NOMO-1 (cell line): ENCODE data around the gene TACR2.
A peak's percentile ranks its signal among the peaks of the same experiment; 100 is the strongest.

Experiments used
- DNase-seq, 2 experiments: peaks; one replicate each; lab custom pipeline; 2025; ENCODE audit not compliant: unreplicated experiment in 2 of 2; lab: John Stamatoyannopoulos, UW

TACR2 gene

DNA sequence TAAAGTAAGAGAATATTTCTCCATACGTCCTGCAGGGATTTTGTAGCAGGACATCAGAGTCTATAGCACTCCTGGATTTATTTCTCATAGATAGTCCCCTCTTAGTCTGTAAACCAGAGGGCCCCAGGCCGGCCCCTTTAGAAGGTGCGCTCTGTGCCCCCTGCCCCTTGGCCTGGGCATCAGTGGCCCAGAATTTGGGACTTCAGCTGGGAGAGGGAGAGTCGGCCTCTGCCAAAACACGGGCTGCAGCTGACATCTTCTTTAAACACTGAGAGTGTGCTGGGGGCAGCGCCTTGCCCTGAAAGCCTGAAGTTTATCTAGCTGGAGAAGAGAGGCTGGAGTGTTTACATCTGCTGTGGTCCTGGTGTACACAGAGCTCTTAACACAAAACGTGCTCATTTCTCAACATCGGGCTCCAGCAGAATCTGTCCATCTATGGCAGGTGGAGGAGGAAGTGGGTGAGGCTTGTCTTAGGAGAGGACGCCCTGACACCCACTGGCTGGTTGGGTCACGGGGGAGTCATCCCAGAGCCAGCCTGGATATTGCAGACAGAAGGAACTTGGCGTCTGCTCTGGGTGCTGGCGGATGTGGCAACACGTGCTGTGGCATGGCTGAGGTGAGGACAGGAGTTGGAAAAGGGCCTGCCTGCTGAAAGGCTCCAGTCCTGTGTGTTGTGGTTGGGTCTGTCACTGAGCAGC, 5.0 kb upstream of the TACR2 start:
- no peak for DNase-seq

DNA sequence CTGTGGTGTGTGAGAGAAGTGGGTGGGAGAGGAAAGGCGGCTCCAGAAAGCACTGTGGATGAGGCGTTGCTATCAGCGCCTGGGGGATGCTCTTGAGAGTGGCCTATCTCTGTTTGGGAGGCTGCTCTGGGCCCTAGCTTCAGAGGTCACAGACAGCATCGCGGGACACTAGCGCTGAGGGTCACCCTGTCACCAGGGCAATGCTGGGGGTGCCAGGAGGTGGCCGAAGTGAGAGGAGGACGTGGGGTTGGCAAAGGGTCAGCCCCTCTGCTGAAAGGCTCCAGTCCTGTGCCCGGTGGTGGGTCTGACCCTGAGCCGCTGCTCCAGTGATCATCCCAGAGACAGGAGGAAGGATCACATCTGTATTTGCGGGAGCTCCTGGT, 3.0 kb upstream of the TACR2 start:
- no peak for DNase-seq

DNA sequence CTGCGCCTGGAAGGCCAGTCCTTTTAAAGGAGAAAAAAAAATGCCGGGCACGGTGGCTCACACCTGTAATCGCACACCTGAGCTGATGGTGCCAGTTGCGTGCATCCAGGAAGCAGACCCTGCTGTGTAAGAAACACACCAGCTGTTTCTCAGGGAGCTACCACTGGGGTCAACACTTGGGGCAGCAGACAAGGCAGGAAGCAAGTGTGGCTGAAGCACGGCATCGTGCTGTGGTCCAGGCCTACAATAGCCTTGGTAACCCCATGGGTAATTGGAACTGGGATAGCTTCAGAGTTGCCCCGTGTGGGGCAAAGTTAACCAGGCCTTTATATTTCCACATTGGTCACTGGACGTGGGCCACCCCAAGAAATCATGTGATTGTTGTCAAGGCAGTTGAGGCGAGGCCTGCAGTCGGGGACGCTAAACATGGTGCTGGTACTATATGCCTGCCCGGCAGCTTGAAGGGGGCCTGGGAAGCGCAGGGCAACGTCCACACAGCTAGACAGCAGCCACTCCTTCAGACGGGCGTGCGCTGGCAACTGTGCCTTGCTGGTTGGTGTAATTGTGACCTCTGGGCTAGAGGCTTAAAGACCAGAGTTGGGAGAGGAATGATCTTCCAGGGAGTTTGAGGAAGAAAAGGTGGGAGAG, 2.5 kb upstream of the TACR2 start:
- no peak for DNase-seq

DNA sequence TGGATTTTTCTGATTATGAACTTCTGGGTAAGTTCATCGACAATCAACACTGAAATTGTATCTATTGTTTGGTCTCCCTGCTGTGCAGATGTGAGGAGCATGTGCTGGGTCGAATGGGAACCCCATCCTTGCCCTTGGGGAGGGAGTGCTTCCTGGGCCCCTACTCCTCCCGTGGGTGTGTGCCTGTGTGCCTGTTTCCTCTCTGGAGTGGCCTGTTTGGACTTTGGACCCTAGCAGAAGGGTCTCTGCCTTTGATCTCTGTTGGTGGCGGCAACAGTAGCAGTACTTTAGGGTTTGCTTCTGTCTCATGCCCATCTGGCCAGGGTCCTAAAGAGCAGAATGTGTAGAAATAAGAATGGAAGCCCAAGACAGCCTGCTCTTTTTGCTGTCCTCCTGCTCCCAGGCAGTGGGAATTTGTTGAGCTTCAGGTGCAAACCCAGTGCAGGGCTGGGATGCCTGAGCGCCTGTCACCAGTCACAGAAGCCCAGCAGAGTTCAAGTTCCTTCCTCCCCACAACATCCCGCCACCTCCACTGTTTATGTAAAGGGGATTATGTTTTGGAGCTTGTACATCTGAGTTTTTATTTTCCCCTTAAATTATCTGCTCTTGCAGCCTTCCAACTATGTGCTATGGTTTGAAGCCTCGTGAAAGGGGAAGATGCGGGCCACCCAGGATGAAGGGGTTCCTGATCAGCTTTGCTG, 1.5 kb upstream of the TACR2 start:
- no peak for DNase-seq

DNA sequence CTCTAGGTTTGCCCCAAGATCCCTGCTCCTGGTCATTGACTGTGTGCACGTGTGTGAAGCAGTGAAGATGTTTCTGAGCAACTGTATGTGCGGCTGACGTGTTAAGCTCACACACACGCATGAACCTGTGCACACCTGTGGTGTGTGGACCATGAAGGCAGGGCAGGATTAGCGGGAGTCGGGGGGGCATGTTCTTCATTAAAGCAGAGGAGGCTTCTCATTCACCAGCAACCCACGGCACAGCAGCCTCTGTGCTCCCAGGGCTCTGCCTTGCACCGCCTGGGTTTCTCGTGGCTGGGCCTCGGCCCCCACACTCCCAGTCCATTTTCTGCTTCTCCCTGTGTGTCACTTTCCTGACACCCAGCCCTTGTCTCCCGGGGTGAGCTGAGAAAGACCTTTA, 824 bp upstream of the TACR2 start:
- no peak for DNase-seq

DNA sequence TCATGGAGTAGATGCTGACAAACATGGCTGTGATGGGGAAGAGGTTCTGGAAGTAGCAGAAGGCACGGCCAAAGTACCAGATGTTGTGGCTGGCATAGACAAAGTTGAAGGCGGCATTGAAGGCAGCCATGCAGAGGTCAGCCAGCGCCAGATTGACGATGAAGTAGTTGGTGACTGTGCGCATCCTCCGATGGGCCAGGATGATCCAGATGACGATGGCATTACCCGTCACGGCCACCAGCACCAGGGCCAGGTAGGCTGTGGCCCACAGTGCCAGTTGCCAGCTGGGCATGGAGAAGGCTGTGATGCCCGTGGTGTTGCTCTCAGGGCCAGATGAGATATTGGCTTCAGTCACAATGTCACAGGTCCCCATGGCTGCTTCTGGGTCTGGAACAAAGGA, 767 bp downstream of the TACR2 start:
- no peak for DNase-seq

DNA sequence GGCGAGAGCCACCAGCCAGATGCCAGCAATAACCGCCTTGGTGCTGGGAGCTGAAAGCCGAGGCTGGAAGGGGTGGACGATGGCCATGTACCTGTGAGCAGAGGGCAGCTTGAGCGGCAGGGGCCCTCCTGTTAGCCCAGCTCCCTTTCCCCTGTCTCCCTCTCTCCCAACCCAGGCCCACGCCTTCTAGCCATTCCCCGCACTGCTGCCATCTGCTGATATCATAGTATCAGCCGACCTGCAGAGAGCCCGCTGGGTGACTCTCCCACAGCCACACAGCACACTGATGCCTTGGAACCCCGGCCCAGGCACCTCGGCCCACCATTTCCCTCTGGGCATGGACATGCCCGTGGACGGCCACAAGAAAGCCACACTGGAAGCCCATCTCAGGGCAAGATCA, 1.7 kb downstream of the TACR2 start:
- DNase-seq: no peak

GRCh38 chr10:69414036-69415018, 2.4 kb downstream of the TACR2 start:
- no peak for DNase-seq

DNA sequence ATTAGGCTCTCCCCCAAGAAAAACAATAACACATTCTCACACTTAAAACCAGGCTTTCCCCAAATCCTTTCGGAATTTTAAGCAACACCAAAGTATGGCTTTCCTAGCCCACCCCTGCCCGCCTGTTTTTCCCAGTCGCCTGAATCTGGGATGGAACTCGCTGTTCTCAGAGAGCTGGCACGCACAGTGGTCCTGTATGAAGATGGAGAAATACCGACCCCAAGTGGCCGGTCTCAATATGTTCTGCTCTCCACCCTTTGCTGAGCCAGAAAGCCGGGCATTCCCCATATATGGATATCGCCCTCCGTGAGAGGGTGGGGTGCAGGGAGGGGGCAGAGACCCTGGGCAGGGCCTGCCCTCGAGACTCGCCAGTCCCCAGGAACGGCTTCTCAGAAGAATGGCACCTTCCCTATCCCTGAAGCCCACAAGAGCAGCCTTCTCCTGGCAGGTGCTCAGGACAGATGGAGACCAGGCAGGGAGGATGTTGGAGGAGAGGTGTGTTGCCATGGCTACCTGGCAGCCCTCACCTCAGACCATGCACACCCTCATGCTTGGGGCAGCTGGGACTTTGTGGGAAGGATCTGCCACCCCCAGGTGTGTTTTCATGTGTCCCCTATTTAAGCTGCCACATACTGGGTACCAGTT, 3.4 kb downstream of the TACR2 start:
- DNase-seq: peak in 1 of 2 experiments; percentile 7

GRCh38 chr10:69412232-69412790, 4.4 kb downstream of the TACR2 start:
- DNase-seq: no peak

GRCh38 chr10:69411476-69411875, 5.2 kb downstream of the TACR2 start:
- no peak for DNase-seq

- no peak for DNase-seq
Observed at GRCh38 chr10:69410487-69410886, 6.2 kb downstream of the TACR2 start.

- DNase-seq: peak in 1 of 2 experiments; percentile 41
Observed at GRCh38 chr10:69409968-69410367, 6.8 kb downstream of the TACR2 start.

DNA sequence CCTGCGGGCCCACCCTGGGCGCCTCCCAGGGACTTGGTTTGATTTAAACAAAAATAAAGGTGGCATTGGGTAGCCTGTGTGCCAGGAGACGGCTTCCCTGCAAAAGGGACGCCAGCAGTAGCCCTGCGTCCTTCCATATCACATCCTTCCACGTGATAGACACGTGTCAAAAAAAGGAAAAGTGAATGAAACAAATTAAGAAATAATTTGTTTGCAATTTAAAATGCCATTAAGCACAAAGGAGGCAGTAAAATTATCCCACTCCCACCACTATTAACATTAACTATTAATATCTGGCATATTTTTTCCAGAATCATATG, 7.6 kb downstream of the TACR2 start:
- DNase-seq: no peak

GRCh38 chr10:69408318-69409175, 8.2 kb downstream of the TACR2 start:
- peak; percentile 85 to 92 for DNase-seq

DNA sequence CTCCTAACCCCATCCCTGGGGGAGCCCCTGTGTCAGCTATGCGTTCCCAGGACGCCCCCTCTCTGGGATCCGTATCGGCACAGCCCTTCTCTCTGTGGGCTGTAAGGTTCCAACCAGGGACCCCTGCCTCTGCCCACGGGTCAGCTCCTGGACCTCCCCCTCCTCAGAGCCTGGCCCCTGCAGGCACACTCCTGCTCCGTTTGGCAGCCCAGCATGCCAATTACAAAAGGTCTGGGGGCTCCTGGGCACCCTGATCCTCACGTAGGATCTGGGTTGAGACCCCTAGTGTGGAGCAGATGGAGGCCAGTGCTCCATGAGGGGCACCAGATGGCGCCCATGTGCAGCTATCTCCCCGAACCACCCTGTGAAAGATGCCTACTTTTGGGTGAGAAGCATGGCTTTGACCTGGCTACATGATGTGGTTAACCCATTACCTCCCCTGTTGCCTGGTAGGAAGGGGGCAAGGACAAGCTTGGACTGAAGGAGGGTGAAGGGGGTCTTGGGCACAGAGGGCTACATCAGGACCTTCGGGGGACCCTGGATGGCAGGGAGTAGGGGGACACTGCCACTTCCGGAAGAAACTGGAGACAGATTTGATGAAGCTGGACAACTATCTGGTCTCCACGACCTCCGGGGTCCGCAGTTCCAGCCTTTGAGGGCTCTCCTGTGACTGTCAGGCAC, 9.0 kb downstream of the TACR2 start:
- DNase-seq: peak in 1 of 2 experiments; percentile 39

DNA sequence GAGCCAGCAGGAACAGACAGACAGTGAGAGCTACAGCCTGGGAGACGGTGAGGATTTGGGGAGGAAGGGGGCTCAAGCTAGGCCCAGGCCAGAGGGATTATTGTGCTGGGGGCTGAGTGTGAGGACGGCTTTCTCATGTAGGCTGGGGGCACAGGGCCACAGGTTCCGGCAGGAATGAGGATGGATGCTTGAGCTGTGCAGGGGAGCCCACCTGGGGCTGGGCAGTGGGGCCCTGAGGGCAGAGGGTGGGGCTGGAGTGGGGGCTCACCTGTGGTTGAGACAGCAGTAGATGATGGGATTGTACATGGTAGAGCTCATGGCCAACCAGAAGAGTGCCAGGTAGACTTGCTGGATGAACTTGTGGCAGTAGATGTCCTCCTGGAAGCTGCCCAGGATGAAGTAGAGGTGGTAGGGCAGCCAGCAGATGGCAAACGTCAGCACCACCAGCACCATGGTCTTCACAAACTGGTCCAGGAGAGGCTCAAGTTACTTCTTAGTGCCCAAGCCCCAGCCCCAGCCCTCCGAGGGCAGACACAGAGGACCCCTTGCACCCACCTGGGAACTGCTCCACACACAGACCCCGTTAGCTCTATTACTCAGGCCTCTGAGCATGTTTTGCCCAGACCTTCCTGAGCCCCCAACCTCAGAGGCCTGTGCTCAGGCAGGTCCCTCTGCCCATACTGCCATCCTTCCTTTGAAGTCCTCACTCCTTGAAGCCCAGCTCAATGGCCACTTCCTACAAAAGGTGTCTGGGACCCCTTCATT, 9.7 kb downstream of the TACR2 start:
- DNase-seq: no peak

DNA sequence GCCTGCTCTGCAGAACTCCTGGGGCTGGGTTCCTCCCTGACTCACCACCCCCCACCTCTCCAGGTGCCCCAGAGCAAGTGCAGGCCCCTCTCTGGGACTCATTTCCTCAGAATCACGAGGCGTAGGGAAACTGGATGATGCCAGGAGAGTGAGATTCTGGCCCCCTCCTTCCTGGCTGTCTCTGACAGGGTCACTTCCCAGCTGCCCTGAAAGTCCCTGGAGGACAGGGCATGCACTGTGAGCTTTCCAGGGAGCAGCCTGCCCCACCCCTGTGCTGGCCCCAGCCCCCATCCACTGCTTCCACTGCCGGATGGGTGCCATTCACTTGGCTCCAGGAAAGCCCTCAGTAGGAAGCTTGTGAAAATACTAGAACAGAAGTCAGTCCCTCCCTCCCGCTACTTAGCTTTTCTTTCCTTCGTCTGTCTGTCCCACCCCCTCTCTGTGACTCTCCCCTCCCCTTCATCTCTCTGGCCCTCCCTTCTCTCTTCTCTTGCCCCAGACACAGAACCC, 10.4 kb downstream of the TACR2 start:
- no peak for DNase-seq
